GM18858 (cell line): ENCODE results near the gene SMARCA4.
"Not testable (repeated sequence)": the region's sequence is repeated elsewhere in the genome, so short reads cannot be mapped to it uniquely, and the experiment has no call there.

Experiments
- ATAC-seq: cut with Tn5 transposase; IDR thresholded peaks from one replicate; pipeline ENCODE4 v1.9.1; 2021; ENCODE audit not compliant: unreplicated experiment

Gene SMARCA4

GRCh38 chr19:11092181-11092538 lies 131.3 kb downstream of the SMARCA4 start:
- ATAC-seq, result no peak

- ATAC-seq, result no peak
Measured at GRCh38 chr19:11093689-11094238, 132.9 kb downstream of the SMARCA4 start.

GRCh38 chr19:11094520-11094894 lies 133.7 kb downstream of the SMARCA4 start:
- no peak for ATAC-seq

GRCh38 chr19:11096210-11096841 lies 135.5 kb downstream of the SMARCA4 start:
- ATAC-seq, result peak; percentile 43

- not testable (repeated sequence) for ATAC-seq
Measured at GRCh38 chr19:11097367-11097766, 136.5 kb downstream of the SMARCA4 start.

- no peak for ATAC-seq
Measured at GRCh38 chr19:11098327-11098726, 137.5 kb downstream of the SMARCA4 start.

- ATAC-seq, result no peak
Measured at GRCh38 chr19:11098861-11099260, 138.0 kb downstream of the SMARCA4 start.

- ATAC-seq, result no peak
Measured at GRCh38 chr19:11100049-11100448, 139.2 kb downstream of the SMARCA4 start.

- no peak for ATAC-seq
Measured at GRCh38 chr19:11101057-11101456, 140.2 kb downstream of the SMARCA4 start.

GRCh38 chr19:11102944-11103343 lies 142.1 kb downstream of the SMARCA4 start:
- ATAC-seq, result no peak

GRCh38 chr19:11103667-11104066 lies 142.8 kb downstream of the SMARCA4 start:
- not testable (repeated sequence) for ATAC-seq

GRCh38 chr19:11105014-11105636 lies 144.3 kb downstream of the SMARCA4 start:
- ATAC-seq, result no peak

- no peak for ATAC-seq
Measured at GRCh38 chr19:11106477-11106876, 145.6 kb downstream of the SMARCA4 start.

- no peak for ATAC-seq
Measured at GRCh38 chr19:11108746-11109145, 147.9 kb downstream of the SMARCA4 start.

GRCh38 chr19:11111117-11111770 lies 150.4 kb downstream of the SMARCA4 start:
- no peak for ATAC-seq

- no peak for ATAC-seq
Measured at GRCh38 chr19:11111771-11112144, 150.9 kb downstream of the SMARCA4 start.
